ENCODE measurements around the gene OSBPL6. TPM values are rescaled to one million over a fixed set of nuclear protein-coding genes. Genes with fewer than 3 reads are reported as not detected.
A peak's percentile ranks its signal among the peaks of the same experiment; 100 is the strongest.

OSBPL6 gene
- total RNA-seq, 4 donors from 2014 or later: 1.8 to 3.3 (median 2.3) TPM

DNA sequence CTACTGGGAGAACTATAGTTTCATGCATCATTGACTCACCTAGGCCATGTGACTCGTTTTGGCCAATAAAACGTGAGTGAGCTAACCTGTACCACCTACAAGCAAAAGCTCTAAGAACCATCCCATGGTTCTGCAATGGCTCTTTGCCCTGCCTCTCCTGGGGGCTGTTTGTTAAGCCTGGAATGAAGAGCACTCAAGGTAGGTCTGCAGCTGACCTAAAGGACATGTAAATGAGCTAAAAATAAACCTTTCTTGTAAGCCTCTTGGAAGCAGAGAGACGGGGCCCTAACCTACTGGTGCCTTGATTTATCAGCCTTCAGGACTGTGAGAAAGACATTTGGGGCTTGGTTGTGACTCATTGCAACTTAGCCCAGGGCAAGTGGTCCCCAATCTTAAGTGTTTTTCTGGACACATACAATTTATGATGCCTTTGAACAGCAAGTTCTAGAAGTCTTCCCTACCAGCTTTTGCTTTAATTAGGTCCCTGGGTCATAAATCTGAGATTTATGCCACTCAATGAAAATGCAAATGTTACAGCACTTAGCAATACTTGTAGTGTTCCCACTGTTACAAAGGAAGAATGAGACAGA lies 107.4 kb downstream of the OSBPL6 start:
- H3K9me3 ChIP-seq: no peaks in the 10 kb centered on the region
- no peaks in the 10 kb centered on the region for H3K36me3 ChIP-seq
- H3K27me3 ChIP-seq: no peaks in the 10 kb centered on the region
- no peak for DNase-seq (ENCODE audit: extremely low spot score)
- 82% methylated on average over 3 of the region's 3 CpGs for WGBS
- H3K4me1 ChIP-seq: peaks cover 3 to 13% (median 8%) of the 10 kb centered on the region in 4 donors
- intact Hi-C loops (cut with DNase I): no loop called here
- TF ChIP-seq POLR2AphosphoS5 (IDR thresholded peaks at IDR 0.05) (no peak), POLR2A (IDR thresholded peaks at IDR 0.05; ENCODE audit: low read depth) (no peak), EP300 (IDR thresholded peaks at IDR 0.05) (no peak)
- TF ChIP-seq, protein P1, sequence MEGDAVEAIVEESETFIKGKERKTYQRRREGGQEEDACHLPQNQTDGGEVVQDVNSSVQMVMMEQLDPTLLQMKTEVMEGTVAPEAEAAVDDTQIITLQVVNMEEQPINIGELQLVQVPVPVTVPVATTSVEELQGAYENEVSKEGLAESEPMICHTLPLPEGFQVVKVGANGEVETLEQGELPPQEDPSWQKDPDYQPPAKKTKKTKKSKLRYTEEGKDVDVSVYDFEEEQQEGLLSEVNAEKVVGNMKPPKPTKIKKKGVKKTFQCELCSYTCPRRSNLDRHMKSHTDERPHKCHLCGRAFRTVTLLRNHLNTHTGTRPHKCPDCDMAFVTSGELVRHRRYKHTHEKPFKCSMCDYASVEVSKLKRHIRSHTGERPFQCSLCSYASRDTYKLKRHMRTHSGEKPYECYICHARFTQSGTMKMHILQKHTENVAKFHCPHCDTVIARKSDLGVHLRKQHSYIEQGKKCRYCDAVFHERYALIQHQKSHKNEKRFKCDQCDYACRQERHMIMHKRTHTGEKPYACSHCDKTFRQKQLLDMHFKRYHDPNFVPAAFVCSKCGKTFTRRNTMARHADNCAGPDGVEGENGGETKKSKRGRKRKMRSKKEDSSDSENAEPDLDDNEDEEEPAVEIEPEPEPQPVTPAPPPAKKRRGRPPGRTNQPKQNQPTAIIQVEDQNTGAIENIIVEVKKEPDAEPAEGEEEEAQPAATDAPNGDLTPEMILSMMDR (IDR thresholded peaks at IDR 0.05): no peak
- H3K27ac ChIP-seq (replicated peaks in 1 of 4): no peak overlapping the region
- H3K4me3 ChIP-seq: no peak overlapping the region

DNA sequence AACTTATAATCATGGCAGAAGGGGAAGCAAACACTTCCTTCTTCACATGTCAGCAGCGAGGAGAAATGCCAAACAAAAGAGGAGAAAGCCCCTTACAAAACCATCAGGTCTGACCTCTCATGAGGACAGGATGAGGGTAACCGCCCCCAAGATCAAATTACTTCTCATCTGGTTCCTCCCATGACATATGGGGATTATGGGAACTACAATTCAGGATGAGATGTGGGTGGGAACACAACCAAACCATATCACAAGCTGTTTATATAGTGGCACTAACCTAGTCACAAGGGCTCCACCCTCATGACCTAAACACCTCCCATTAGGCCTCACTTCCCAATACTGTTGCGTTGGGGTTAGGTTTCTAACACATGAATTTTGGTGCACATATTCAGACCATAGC lies 110.0 kb downstream of the OSBPL6 start:
- WGBS: 73% methylated on average over 3 of the region's 3 CpGs
- H3K4me1 ChIP-seq: peaks cover 0 to under 1% (median 0%) of the 10 kb centered on the region in 4 donors
- intact Hi-C loops (cut with DNase I): no loop called here
- no peak overlapping the region for H3K4me3 ChIP-seq
- H3K9me3 ChIP-seq: no peaks in the 10 kb centered on the region
- no peaks in the 10 kb centered on the region for H3K36me3 ChIP-seq
- no peaks in the 10 kb centered on the region for H3K27me3 ChIP-seq
- no peak for DNase-seq (ENCODE audit: extremely low spot score)
- no peak for TF ChIP-seq POLR2AphosphoS5 (IDR thresholded peaks at IDR 0.05)
- TF ChIP-seq, protein P1 (IDR thresholded peaks at IDR 0.05): no peak
- TF ChIP-seq EP300 (IDR thresholded peaks at IDR 0.05): no peak
- no peak for TF ChIP-seq POLR2A (IDR thresholded peaks at IDR 0.05; ENCODE audit: low read depth)
- H3K27ac ChIP-seq (replicated peaks in 1 of 4): no peak overlapping the region

DNA sequence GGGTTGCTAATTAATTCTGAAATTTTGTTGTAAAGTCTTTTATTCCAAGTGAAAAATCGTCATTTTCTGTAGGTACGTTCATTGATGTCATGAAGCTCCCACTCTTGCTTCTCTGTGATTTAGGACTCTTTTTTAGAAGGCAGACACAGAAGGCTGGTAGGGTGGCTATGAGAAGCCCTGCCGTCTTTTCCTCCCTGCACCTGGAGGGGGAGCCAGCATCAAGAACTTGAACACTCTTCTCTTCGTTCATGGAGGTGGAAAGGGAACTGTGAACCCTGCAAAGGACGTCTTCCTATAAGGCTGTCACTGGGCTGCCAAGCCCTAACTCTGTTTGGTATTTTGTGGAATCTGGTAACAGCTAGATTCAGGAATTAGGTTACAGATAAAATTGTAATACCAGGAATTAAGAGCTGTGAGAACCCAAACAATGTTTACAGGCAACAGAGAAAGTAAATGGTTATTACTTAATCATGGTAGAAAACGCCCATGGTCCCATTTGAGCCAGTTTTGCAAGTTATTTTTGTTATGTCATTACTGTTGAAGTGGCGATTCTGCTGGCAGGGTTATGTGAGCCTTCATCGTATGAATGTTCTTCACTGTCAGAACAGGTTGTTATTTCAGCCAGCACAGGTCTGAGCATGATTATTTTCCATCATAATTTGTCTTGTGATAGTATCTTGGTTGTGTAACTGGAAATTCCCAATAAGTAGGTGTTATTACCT lies 112.2 kb downstream of the OSBPL6 start:
- Histone ChIP-seq H3K4me3 (no peak overlapping the region), H3K27ac (replicated peaks in 1 of 4) (no peak overlapping the region), H3K27me3 (no peaks in the 10 kb centered on the region), H3K4me1 (no peaks in the 10 kb centered on the region), H3K36me3 (no peaks in the 10 kb centered on the region), H3K9me3 (no peaks in the 10 kb centered on the region)
- no peak for TF ChIP-seq EP300 (IDR thresholded peaks at IDR 0.05)
- TF ChIP-seq, protein P1 (IDR thresholded peaks at IDR 0.05): peak in 1 of 3 experiments; percentile 32
- no peak for TF ChIP-seq POLR2AphosphoS5 (IDR thresholded peaks at IDR 0.05)
- TF ChIP-seq POLR2A (IDR thresholded peaks at IDR 0.05; ENCODE audit: low read depth): no peak
- intact Hi-C loops (cut with DNase I): no loop called here
- 57% methylated on average over 8 of the region's 8 CpGs for WGBS
- DNase-seq (ENCODE audit: extremely low spot score): no peak

DNA sequence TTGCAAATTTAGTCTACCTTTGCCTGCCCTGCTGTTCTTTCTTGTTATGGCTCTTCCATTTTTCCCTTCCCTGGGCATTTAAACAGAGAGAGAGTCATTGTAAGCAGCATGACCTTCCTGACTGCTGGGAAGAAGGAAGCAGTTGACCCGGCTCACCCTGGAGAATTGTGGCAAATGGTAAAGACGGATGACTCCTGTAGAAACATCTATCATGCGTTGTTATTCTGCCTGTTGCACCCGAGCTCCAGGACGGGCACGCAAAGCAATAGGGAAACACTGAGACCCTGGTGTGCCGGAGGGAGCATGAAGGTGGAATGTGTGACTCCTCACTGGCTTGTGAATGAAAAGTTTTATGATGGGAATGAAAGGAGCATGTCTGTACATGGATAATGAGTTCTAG lies 113.3 kb downstream of the OSBPL6 start:
- intact Hi-C loops (cut with DNase I): no loop called here
- Histone ChIP-seq H3K36me3 (no peaks in the 10 kb centered on the region), H3K9me3 (no peaks in the 10 kb centered on the region), H3K27ac (replicated peaks in 1 of 4) (no peak overlapping the region), H3K4me1 (no peaks in the 10 kb centered on the region), H3K27me3 (no peaks in the 10 kb centered on the region), H3K4me3 (no peak overlapping the region)
- TF ChIP-seq, protein P1 (IDR thresholded peaks at IDR 0.05): no peak
- TF ChIP-seq EP300 (IDR thresholded peaks at IDR 0.05): no peak
- no peak for TF ChIP-seq POLR2A (IDR thresholded peaks at IDR 0.05; ENCODE audit: low read depth)
- no peak for TF ChIP-seq POLR2AphosphoS5 (IDR thresholded peaks at IDR 0.05)
- no peak for DNase-seq (ENCODE audit: extremely low spot score)
- WGBS: 63% methylated on average over 7 of the region's 7 CpGs
